ENCODE measurements around the gene ZDHHC6. TPM values are rescaled to one million over a fixed set of nuclear protein-coding genes. Genes with fewer than 3 reads are reported as not detected.
"Not testable (repeated sequence)": the region's sequence is repeated elsewhere in the genome, so short reads cannot be mapped to it uniquely, and the experiment has no call there.

The ZDHHC6 gene
- total RNA-seq = 30.4 TPM

- intact Hi-C loops (cut with DNase I) = no loop called here
- peak; percentile 99 for ATAC-seq
- DNase-seq (ENCODE audit: low spot score) = peak; percentile 86
Observed at GRCh38 chr10:112446855-112447619, at the start of gene ZDHHC6, which contains the start of gene VTI1A. TSS of gene ZDHHC6 (minus strand) at chr10:112446914. CDS start at chr10:112445436, 1,478 bp downstream. TSS of gene VTI1A (plus strand) at chr10:112447215. CDS start at chr10:112447374, 159 bp downstream.

GRCh38 chr10:112492736-112493135 is 46.0 kb upstream of the ZDHHC6 start:
- intact Hi-C loops (cut with DNase I) = no loop called here
- ATAC-seq (no peak), DNase-seq (ENCODE audit: low spot score) (no peak)

GRCh38 chr10:112491144-112491543 is 44.4 kb upstream of the ZDHHC6 start:
- DNase-seq (ENCODE audit: low spot score) (no peak), ATAC-seq (no peak)
- intact Hi-C loops (cut with DNase I) = no loop called here

GRCh38 chr10:112490545-112490944 is 43.8 kb upstream of the ZDHHC6 start:
- DNase-seq (ENCODE audit: low spot score) (no peak), ATAC-seq (no peak)
- intact Hi-C loops (cut with DNase I) = no loop called here

- no peak for DNase-seq (ENCODE audit: low spot score)
- no peak for ATAC-seq
- intact Hi-C loops (cut with DNase I) = no loop called here
Observed at GRCh38 chr10:112487964-112488363, 41.2 kb upstream of the ZDHHC6 start.

- ATAC-seq (no peak), DNase-seq (ENCODE audit: low spot score) (no peak)
- intact Hi-C loops (cut with DNase I) = no loop called here
Observed at GRCh38 chr10:112484399-112484798, 37.7 kb upstream of the ZDHHC6 start.

GRCh38 chr10:112481602-112482001 is 34.9 kb upstream of the ZDHHC6 start:
- intact Hi-C loops (cut with DNase I) = no loop called here
- no peak for ATAC-seq
- DNase-seq (ENCODE audit: low spot score) = no peak

- DNase-seq (ENCODE audit: low spot score) (no peak), ATAC-seq (no peak)
- intact Hi-C loops (cut with DNase I) = no loop called here
Observed at GRCh38 chr10:112475575-112476218, 29.0 kb upstream of the ZDHHC6 start.

GRCh38 chr10:112471878-112472487 is 25.3 kb upstream of the ZDHHC6 start:
- peak; percentile 79 for ATAC-seq
- intact Hi-C loops (cut with DNase I) = no loop called here
- no peak for DNase-seq (ENCODE audit: low spot score)

GRCh38 chr10:112467541-112468075 is 20.9 kb upstream of the ZDHHC6 start:
- no peak for ATAC-seq
- DNase-seq (ENCODE audit: low spot score) = no peak
- intact Hi-C loops (cut with DNase I) = no loop called here

- DNase-seq (ENCODE audit: low spot score) (no peak), ATAC-seq (no peak)
- intact Hi-C loops (cut with DNase I) = no loop called here
Observed at GRCh38 chr10:112466802-112467201, 20.1 kb upstream of the ZDHHC6 start.

- intact Hi-C loops (cut with DNase I) = no loop called here
- DNase-seq (ENCODE audit: low spot score) (no peak), ATAC-seq (no peak)
Observed at GRCh38 chr10:112465299-112465883, 18.7 kb upstream of the ZDHHC6 start.

GRCh38 chr10:112464074-112464473 is 17.4 kb upstream of the ZDHHC6 start:
- ATAC-seq; intact Hi-C loops (cut with DNase I); DNase-seq (ENCODE audit: low spot score): not testable (repeated sequence)

GRCh38 chr10:112461029-112461887 is 14.5 kb upstream of the ZDHHC6 start:
- intact Hi-C loops (cut with DNase I) = no loop called here
- DNase-seq (ENCODE audit: low spot score) = no peak
- no peak for ATAC-seq

- no peak for DNase-seq (ENCODE audit: low spot score)
- ATAC-seq = no peak
- intact Hi-C loops (cut with DNase I) = no loop called here
Observed at GRCh38 chr10:112460366-112460765, 13.7 kb upstream of the ZDHHC6 start.

GRCh38 chr10:112456533-112456932 is 9.8 kb upstream of the ZDHHC6 start:
- ATAC-seq (no peak), DNase-seq (ENCODE audit: low spot score) (no peak)
- intact Hi-C loops (cut with DNase I) = no loop called here

- ATAC-seq (no peak), DNase-seq (ENCODE audit: low spot score) (no peak)
- intact Hi-C loops (cut with DNase I) = no loop called here
Observed at GRCh38 chr10:112454910-112455779, 8.4 kb upstream of the ZDHHC6 start.

GRCh38 chr10:112448888-112449287 is 2.2 kb upstream of the ZDHHC6 start:
- no peak for DNase-seq (ENCODE audit: low spot score)
- ATAC-seq = no peak
- intact Hi-C loops (cut with DNase I) = no loop called here

Data from sciatic nerve (tissue), 2 donors.